ENCODE data around the gene COL5A1.

DNA sequence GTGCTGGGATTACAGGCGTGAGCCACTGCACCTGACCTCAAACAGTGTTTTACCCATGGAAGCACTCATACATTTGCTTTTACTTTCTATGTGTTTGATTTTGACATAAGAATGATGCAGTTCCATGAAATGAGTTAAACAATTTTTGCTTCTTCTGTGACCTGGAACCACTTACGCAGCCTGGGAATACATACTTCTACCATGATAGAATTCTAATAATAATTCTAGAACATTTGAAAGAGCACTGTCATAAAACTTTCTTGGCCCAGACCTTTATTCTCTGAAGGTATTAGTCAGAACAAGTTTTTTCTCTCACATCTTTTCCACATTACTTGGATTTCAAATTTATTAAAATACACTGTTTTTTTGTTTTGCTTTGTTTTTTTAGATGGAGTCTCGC is 25.3 kb upstream of the COL5A1 start:
- TF ChIP-seq, protein P1, sequence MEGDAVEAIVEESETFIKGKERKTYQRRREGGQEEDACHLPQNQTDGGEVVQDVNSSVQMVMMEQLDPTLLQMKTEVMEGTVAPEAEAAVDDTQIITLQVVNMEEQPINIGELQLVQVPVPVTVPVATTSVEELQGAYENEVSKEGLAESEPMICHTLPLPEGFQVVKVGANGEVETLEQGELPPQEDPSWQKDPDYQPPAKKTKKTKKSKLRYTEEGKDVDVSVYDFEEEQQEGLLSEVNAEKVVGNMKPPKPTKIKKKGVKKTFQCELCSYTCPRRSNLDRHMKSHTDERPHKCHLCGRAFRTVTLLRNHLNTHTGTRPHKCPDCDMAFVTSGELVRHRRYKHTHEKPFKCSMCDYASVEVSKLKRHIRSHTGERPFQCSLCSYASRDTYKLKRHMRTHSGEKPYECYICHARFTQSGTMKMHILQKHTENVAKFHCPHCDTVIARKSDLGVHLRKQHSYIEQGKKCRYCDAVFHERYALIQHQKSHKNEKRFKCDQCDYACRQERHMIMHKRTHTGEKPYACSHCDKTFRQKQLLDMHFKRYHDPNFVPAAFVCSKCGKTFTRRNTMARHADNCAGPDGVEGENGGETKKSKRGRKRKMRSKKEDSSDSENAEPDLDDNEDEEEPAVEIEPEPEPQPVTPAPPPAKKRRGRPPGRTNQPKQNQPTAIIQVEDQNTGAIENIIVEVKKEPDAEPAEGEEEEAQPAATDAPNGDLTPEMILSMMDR (IDR thresholded peaks at IDR 0.05), result no peak
- no peak for TF ChIP-seq EZH2phosphoT487 (IDR thresholded peaks at IDR 0.05)
